ENCODE measurements around the gene GBA3.

DNA sequence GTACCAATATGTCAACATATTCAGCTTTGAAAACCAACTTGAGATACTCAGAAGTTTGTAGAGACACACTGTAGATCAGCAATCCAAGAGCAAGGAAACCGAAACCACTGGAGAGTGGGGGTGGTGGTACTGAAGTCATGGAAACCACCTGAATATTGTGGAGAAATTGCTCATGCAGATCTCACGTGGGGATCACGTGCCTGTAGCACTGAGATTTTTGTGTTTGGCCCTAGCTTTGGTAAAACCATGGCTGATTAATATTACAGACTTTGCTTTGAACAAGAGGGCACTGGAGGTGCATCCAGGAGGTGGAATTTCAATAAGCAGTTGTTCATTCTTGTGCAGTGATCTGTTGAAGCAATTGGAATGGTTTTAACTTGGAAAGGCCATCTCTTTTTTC, 47.2 kb downstream of the GBA3 start:
- TF ChIP-seq, protein P1, sequence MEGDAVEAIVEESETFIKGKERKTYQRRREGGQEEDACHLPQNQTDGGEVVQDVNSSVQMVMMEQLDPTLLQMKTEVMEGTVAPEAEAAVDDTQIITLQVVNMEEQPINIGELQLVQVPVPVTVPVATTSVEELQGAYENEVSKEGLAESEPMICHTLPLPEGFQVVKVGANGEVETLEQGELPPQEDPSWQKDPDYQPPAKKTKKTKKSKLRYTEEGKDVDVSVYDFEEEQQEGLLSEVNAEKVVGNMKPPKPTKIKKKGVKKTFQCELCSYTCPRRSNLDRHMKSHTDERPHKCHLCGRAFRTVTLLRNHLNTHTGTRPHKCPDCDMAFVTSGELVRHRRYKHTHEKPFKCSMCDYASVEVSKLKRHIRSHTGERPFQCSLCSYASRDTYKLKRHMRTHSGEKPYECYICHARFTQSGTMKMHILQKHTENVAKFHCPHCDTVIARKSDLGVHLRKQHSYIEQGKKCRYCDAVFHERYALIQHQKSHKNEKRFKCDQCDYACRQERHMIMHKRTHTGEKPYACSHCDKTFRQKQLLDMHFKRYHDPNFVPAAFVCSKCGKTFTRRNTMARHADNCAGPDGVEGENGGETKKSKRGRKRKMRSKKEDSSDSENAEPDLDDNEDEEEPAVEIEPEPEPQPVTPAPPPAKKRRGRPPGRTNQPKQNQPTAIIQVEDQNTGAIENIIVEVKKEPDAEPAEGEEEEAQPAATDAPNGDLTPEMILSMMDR (IDR thresholded peaks at IDR 0.05 in 2 of 3, conservative IDR thresholded peaks at IDR 0.05 in 1 of 3; ENCODE audit: borderline replicate concordance in 1 of 3, insufficient read depth in 1 of 3, low read depth in 2 of 3, low read length in 2 of 3), result no peak
- no peak for TF ChIP-seq POLR2A (IDR thresholded peaks at IDR 0.05; ENCODE audit: borderline replicate concordance, extremely low read depth, insufficient read depth, insufficient read length)
- TF ChIP-seq, protein P2, sequence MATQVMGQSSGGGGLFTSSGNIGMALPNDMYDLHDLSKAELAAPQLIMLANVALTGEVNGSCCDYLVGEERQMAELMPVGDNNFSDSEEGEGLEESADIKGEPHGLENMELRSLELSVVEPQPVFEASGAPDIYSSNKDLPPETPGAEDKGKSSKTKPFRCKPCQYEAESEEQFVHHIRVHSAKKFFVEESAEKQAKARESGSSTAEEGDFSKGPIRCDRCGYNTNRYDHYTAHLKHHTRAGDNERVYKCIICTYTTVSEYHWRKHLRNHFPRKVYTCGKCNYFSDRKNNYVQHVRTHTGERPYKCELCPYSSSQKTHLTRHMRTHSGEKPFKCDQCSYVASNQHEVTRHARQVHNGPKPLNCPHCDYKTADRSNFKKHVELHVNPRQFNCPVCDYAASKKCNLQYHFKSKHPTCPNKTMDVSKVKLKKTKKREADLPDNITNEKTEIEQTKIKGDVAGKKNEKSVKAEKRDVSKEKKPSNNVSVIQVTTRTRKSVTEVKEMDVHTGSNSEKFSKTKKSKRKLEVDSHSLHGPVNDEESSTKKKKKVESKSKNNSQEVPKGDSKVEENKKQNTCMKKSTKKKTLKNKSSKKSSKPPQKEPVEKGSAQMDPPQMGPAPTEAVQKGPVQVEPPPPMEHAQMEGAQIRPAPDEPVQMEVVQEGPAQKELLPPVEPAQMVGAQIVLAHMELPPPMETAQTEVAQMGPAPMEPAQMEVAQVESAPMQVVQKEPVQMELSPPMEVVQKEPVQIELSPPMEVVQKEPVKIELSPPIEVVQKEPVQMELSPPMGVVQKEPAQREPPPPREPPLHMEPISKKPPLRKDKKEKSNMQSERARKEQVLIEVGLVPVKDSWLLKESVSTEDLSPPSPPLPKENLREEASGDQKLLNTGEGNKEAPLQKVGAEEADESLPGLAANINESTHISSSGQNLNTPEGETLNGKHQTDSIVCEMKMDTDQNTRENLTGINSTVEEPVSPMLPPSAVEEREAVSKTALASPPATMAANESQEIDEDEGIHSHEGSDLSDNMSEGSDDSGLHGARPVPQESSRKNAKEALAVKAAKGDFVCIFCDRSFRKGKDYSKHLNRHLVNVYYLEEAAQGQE (IDR thresholded peaks at IDR 0.05; ENCODE audit: low read depth), result no peak
- no peak for TF ChIP-seq JUND (IDR thresholded peaks at IDR 0.05)
